Measurements from ENCODE around the gene PLXNA1.

PLXNA1 gene

DNA sequence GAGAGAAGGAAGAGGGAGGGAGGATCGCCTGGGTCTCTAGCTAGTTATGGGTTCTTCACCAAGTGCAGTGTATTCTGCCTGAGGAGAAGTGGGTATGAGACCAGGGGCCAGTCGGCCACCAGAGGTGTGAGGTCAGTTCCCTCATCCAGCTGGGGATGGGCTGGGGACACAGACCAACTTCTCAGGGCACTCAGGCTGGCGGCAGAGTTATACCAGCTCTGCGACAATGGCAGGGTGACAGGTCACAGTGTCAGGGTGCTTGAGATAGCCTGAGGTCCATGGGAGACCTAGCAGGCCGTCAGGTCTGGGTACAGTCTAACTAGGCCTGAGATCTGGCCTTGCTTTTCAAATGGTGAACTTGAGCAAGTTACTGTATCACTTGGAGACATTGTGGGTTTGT, 31.4 kb upstream of the PLXNA1 start:
- H2AFZ ChIP-seq: no peak overlapping the region
- no peaks in the 10 kb centered on the region for H3K36me3 ChIP-seq (ENCODE audit: control insufficient read depth, insufficient read depth, low read length)
- H3K9me3 ChIP-seq (ENCODE audit: control insufficient read depth, low read length): no peaks in the 10 kb centered on the region
- H3K27me3 ChIP-seq (ENCODE audit: control insufficient read depth, insufficient read depth, low read length): no peaks in the 10 kb centered on the region
- TF ChIP-seq, protein P1, sequence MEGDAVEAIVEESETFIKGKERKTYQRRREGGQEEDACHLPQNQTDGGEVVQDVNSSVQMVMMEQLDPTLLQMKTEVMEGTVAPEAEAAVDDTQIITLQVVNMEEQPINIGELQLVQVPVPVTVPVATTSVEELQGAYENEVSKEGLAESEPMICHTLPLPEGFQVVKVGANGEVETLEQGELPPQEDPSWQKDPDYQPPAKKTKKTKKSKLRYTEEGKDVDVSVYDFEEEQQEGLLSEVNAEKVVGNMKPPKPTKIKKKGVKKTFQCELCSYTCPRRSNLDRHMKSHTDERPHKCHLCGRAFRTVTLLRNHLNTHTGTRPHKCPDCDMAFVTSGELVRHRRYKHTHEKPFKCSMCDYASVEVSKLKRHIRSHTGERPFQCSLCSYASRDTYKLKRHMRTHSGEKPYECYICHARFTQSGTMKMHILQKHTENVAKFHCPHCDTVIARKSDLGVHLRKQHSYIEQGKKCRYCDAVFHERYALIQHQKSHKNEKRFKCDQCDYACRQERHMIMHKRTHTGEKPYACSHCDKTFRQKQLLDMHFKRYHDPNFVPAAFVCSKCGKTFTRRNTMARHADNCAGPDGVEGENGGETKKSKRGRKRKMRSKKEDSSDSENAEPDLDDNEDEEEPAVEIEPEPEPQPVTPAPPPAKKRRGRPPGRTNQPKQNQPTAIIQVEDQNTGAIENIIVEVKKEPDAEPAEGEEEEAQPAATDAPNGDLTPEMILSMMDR (IDR thresholded peaks at IDR 0.05): no peak
- no peaks in the 10 kb centered on the region for H3K4me1 ChIP-seq
- H3K9ac ChIP-seq: no peak overlapping the region
- H3K79me2 ChIP-seq: no peaks in the 10 kb centered on the region
- no peak overlapping the region for H3K27ac ChIP-seq
- no peak overlapping the region for H3K4me2 ChIP-seq (ENCODE audit: low read length)
- no peak overlapping the region for H3K4me3 ChIP-seq (ENCODE audit: low read depth, low read length)

DNA sequence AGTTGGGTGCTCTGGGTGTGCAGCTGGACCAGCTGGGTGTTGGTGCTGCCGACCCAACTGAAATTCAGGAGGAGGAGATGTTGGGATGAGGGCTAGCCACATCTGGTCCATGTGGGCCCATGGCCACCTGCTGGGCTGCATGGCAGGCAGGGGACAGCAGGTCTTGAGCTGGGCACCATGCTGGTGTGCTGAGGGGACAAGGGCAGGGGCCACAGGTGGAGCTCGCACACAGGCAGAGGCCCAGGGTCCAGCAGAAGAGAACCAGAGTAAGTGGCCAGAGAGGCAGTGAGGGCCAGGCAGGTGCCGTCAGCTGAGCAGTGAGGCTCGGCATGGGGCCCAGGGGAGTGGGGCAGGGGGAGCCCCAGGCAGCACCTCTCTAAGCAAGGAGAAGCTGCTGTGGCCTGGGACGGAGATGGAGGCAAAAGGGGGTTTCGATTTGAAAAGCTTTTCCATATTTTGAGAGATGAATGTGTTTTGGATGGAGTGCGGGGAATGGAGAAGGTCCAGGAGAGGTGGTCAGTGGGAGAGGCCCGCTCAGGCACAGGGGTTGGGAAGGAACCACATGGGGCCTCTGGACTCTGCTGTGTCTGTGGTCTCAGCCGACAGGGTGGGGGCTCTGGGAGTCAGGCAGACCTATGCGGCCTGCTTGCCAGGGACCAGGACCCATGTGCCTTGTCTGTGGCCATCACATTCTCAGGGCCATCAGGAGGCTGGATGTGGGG, 30.5 kb upstream of the PLXNA1 start:
- Histone ChIP-seq H3K27me3 (ENCODE audit: control insufficient read depth, insufficient read depth, low read length) (no peaks in the 10 kb centered on the region), H3K4me1 (no peaks in the 10 kb centered on the region), H3K27ac (no peak overlapping the region), H3K4me2 (ENCODE audit: low read length) (no peak overlapping the region), H3K4me3 (ENCODE audit: low read depth, low read length) (no peak overlapping the region), H3K79me2 (no peaks in the 10 kb centered on the region), H3K36me3 (ENCODE audit: control insufficient read depth, insufficient read depth, low read length) (no peaks in the 10 kb centered on the region), H2AFZ (no peak overlapping the region), H3K9me3 (ENCODE audit: control insufficient read depth, low read length) (no peaks in the 10 kb centered on the region), H3K9ac (no peak overlapping the region)
- TF ChIP-seq, protein P1 (IDR thresholded peaks at IDR 0.05): no peak

DNA sequence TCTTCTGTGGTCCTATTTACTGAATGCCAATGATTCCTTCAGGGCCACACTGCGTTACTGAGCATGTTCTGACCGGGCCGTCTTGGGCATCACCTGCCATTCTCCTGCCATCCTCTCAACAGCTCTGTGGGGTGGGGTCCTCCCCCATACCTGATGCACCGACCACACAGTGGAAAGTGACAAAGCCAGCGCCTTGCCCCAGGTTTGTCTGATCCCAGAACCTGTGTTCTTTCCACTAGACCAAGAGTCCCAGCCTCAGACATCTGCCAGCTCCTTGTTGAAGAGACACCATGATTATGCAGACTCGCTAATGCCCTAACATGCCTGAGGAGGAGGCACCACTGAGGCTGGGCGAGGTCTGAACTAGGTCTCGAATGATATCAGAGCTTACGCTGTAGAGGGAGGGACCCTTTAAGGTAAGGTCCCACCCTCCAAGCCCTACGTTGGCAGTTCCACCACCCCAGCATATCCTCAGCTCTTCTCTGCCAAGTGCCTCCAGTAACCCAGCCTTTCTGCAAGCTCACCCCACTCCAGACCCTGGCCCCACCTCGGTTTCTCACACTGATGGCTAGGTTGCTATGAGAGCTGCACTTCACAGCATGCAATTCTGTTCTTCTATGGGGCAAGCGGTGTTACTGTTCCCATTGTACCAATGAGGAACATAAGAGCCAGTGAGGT, 29.8 kb upstream of the PLXNA1 start:
- Histone ChIP-seq H3K36me3 (ENCODE audit: control insufficient read depth, insufficient read depth, low read length) (no peaks in the 10 kb centered on the region), H3K4me1 (no peaks in the 10 kb centered on the region), H3K9me3 (ENCODE audit: control insufficient read depth, low read length) (no peaks in the 10 kb centered on the region), H3K79me2 (no peaks in the 10 kb centered on the region), H3K27ac (no peak overlapping the region), H2AFZ (no peak overlapping the region), H3K27me3 (ENCODE audit: control insufficient read depth, insufficient read depth, low read length) (no peaks in the 10 kb centered on the region), H3K4me2 (ENCODE audit: low read length) (no peak overlapping the region), H3K4me3 (ENCODE audit: low read depth, low read length) (no peak overlapping the region), H3K9ac (no peak overlapping the region)
- TF ChIP-seq, protein P1 (IDR thresholded peaks at IDR 0.05): no peak

DNA sequence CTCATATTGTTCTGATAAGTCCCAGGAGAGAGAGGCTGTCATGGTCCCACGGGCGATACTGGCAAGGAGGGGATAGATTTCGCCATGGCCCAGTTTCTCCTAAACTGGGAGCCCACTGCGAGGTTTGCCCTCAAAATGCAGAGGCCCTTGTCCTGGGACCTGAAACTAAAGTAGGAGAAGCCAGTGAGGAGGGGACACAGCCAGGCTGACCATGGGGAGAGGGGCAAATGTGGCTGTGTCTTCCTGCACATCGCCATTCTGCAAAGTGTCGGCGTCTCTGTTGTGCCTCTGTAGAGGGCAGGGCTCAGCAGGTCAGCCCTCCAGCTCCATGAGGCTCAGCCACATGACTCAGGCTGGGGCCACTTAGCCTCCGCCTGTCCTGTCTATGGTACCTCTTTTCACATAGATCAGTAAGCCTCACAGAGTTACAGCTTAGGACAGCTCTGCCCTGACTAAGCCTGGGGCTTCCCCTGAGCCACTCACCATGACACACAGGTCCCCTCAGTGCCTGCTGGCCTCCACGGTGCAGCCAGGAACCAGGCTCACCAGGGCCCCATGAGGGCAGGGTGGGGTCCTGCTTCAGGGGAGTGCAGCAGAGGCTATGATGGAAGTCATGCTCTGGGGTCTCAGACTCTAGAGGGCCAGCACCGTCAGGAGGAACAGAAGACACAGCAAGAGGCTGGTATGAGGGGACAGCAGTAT, 28.6 kb upstream of the PLXNA1 start:
- Histone ChIP-seq H3K9ac (no peak overlapping the region), H3K4me1 (no peaks in the 10 kb centered on the region), H3K4me2 (ENCODE audit: low read length) (no peak overlapping the region), H3K79me2 (no peaks in the 10 kb centered on the region), H3K27ac (no peak overlapping the region), H3K27me3 (ENCODE audit: control insufficient read depth, insufficient read depth, low read length) (no peaks in the 10 kb centered on the region), H3K36me3 (ENCODE audit: control insufficient read depth, insufficient read depth, low read length) (no peaks in the 10 kb centered on the region), H3K4me3 (ENCODE audit: low read depth, low read length) (no peak overlapping the region), H2AFZ (no peak overlapping the region), H3K9me3 (ENCODE audit: control insufficient read depth, low read length) (no peaks in the 10 kb centered on the region)
- TF ChIP-seq, protein P1 (IDR thresholded peaks at IDR 0.05): no peak
